HG03565 (cell line): ENCODE results near the gene ECSIT.

Source experiments
- ATAC-seq: cut with Tn5 transposase; IDR thresholded peaks from one replicate; pipeline ENCODE4 v1.9.1; 2021; ENCODE audit warnings: mild to moderate bottlenecking, moderate library complexity; ENCODE audit not compliant: unreplicated experiment

The ECSIT gene

DNA sequence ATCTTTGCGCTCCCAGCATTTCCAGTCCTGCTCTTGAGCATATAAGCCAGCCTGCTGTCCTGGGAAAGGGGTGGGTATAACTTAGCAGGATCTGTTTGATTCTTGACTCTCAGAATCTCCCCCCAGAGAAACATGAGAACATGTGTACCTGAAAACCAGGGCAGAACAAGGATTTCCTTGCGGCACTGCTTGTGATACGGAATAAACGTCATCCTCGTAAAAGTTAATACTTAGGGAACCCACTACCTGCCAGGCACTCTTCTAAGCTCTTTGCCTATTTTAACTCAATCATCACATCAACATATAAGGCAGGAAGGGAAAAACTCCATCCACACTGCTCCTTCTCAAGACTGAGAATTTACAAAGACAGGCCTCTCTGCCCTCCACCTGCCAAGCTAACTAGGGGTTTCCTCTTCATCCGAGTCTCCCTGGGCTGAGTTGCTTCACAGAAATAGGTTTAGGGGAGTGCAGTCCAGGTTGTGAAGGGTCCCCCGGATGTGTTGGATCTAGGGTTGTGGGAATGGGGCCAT is 24.4 kb downstream of the ECSIT start:
- no peak for ATAC-seq

DNA sequence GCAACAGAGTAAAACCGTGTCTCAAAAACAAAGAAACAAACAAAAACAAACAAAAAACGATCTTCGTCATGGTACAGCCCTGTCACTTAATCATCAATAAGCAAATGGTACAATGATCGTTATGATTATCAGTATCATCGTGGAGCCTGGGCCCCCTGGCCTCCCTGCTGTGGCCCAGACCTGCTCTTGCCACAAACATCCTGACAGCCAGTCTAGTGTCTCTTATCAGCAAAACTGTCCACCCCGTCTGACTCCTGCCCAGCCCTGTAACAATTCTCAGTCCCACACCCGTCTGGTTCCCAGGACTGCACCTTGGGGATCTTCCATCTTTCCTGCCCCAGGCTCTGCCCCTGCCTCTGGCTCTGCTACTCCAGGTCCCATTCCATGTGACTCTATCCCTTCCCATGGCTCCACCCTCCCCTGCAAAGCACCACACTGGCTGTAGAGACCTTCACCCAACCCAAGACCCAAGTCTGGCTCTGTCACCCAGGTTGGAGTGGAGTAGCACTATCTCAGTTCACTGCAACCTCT is 29.0 kb downstream of the ECSIT start:
- no peak for ATAC-seq

DNA sequence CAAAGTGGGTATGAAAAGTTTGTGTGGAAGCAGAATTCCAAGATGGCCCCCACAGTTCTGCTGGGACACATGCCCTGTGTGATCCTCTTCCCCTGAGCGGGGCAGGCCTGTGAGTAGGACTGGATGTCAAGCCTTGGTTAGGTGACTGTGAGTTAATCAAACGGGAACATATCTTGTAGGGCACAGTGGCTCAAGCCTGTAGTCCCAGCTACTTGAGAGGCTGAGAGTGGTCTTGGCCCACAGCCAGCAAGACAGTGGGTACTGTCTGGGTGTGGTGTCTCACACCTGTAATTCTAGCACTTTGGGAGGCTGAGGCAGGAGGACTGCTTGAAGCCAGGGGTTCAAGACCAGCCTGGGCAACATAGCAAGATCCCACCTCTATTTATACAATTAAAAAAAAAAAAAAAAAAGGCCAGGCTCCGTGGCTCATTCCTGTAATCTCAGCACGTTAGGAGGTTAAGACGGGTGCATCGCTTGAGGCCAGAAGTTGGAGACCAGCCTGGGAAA is 29.7 kb downstream of the ECSIT start:
- no peak for ATAC-seq

GRCh38 chr19:11496391-11497163 is 32.4 kb downstream of the ECSIT start:
- no peak for ATAC-seq

- ATAC-seq = no peak
Measured at GRCh38 chr19:11495885-11496284, 33.0 kb downstream of the ECSIT start.

GRCh38 chr19:11495481-11495880 is 33.5 kb downstream of the ECSIT start:
- no peak for ATAC-seq

DNA sequence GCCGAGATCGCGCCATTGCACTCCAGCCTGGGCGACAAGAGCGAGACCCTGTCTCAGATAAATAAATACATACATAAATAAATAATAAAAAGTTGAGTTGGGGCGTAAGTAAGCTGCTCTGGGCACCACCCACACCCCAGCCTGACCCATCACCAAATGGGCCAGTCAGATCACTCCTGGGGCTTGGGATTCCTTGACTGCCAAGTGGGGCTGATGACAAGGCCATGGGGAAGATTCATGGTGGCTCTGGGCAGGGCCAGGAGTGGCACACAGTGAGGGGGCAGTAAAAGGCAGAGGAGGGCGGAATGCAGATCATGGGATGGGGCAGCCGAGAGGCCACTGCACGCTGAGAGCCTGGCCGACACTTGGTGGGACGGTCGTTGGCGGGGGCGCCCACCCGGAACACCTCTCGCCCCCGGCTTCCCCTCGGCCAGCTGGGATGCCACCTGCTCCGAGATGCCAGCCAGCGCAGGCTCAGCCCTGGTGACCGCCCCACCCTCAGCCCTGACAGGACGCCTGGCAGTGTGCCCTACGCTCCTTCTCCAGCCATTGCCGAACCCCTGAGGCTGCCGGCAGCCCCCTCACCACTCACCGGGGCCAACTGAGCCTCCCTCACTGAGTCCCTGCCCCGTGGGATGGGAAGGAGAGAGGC is 34.2 kb downstream of the ECSIT start:
- ATAC-seq = no peak

GRCh38 chr19:11489378-11489777 is 39.6 kb downstream of the ECSIT start:
- no peak for ATAC-seq

DNA sequence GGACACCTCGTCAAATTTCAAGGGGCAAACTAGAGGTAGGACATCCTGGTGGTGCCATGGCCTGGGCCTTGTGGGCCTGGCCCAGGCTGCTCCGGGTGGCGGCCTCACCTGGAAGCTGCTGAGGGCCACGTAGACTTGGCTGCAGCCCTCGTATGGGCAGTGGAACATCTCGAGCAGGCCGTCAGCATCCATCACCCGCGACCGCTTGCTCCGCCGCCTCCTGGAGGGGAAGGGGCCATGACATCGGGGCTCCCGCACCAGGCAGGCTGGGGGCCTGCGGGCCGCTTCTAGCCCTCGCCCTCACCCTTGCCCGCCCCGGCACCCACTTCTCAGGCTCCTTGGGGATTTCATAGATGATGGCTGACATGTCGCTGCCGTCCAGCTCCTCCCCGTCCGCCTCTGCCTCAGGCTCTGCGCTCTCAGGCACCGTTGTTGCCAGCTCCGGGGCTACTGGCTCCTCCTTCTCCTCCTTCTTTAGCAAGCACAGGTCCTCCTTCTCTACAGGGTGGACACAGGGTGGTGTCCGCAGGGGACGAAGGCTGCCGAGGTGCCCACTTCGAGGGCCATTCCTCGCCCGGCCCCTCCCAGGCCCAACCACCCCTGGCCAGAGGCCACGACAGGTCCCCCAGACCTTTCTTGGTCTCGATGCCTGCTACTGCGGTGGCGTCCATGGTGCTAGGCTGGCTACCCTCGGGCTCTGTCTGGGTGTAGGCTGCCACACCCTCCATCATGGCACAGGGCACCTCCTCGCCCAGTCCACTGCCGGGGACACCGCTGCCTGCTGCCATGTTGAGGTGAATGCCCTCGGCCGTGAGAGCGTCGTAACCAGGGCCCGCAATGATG is 42.1 kb downstream of the ECSIT start:
- no peak for ATAC-seq

GRCh38 chr19:11485245-11485837 is 43.6 kb downstream of the ECSIT start:
- ATAC-seq = no peak

- ATAC-seq = no peak
Measured at GRCh38 chr19:11483366-11484111, 45.4 kb downstream of the ECSIT start.

DNA sequence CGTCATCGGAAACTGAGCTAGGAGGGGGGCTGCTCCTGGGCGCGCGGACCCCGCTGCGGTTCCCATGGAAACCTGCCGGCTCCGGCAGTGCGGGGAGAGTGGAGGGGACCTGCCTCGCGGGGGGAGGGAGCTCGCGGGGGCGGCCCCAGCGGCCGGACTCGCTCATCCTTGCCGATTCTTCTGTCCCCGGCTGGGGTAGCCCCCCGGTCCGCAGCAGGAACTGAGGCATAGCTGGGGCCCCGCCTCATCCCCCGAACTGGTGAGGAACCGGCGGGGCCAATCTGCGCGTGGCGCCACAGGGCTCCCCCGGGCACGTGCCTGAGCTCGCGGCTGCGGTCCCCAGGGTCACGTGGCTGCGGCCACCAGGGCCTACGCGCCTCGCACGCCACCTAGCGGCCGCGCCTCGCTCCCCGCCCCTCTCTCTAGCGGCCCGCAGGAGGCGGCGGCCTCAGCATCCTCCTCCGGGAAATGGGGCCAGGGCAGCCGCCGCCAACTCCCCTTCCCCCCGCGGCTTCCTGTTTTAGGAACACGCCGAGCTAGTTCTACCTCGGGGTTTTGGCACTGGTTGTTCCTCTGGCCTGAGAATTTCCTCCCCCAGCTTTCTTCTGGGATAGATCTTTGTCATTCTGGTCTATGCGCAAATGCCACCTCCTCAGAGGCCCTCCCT is 46.4 kb downstream of the ECSIT start:
- peak; percentile 40 for ATAC-seq

DNA sequence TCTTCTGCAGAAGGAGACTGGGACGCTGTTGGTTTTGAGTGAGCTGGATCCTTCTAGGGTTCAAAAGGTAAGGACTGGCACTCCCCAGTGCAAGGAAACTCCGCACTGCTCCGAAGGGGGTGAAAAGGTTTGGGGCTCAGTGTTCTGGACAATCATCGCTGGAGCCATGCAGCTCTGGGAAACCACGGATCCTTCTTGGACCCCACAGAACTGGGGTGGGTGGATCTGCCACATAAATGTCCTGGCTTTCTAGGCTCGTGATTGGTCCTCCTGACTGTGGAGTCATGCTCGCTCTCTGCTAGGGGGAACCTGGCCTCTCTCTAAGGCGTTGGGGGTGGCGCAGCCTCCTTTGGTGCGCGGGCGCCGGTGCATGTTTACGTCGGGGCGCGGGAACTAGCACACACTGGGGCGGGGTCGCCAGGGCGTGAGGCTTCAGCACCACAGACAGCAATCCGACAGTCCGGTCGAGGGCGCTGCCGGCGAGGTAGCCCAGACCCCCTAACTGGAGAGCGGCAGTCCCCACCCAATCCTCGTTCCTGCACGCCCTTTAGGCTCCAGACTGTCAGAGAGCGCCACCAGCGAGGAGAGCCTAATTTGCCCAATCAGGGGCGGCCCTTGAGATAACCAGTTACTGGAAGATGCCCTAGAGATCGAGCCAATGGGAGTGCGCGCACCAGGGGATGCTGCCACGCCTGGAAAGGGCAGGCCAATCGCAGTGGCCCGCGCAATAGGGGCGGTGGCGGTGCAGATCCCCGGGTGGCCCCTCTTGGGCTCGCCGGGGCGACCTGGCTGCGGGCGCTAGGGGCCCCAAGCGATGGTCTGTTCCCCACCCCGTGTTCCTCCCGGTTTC is 47.2 kb downstream of the ECSIT start:
- peak; percentile 52 for ATAC-seq

- no peak for ATAC-seq
Measured at GRCh38 chr19:11480715-11481533, 48.0 kb downstream of the ECSIT start, which contains the start of gene ELAVL3. Gene ELAVL3 (minus strand): TSS chr19:11481046. CDS start chr19:11480608, 438 bp downstream.

DNA sequence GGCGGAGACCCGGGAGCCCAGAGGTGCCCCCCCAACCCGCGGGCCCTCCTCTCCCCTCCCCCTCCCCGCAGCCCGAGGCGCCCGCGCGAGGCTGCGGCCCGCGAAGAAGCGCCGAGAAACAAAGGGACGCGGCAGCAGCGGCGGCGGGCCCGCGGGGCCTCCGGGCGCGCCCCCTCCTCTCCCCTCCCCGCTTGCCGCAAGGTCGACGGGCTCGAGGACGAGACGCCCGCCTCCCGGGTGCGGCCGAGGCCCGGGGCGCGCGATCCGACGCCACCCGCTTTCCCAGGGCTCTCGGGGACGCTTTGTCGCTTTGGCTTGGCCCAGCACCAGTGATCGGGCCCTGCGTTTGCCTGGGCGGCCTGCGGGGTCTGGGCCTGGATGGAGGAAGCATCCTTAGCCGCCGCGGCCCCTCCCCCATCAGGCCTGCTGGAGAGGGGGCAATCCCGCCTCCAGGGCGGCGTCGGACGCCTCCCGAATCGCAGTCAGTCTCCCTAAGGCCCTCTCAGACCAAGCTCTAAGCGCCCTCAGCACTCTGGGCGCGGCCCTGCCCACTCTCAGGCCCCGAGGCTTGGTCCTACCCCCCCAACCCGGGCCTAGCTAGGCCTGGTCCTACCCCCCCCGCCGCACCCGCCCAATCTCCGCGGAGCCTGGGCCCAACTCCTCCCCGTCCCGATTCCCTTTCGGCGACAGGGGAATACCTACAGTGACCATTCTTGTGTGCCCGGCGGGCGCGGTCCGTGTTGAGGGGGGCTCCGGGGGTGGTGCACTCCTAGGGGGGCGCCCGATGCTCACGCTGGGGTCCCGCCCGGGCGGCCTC is 48.8 kb downstream of the ECSIT start:
- no peak for ATAC-seq

- ATAC-seq = no peak
Measured at GRCh38 chr19:11479090-11479897, 49.6 kb downstream of the ECSIT start.
